Measurements from ENCODE around the gene NPBWR2.

- TF ChIP-seq, protein P1, sequence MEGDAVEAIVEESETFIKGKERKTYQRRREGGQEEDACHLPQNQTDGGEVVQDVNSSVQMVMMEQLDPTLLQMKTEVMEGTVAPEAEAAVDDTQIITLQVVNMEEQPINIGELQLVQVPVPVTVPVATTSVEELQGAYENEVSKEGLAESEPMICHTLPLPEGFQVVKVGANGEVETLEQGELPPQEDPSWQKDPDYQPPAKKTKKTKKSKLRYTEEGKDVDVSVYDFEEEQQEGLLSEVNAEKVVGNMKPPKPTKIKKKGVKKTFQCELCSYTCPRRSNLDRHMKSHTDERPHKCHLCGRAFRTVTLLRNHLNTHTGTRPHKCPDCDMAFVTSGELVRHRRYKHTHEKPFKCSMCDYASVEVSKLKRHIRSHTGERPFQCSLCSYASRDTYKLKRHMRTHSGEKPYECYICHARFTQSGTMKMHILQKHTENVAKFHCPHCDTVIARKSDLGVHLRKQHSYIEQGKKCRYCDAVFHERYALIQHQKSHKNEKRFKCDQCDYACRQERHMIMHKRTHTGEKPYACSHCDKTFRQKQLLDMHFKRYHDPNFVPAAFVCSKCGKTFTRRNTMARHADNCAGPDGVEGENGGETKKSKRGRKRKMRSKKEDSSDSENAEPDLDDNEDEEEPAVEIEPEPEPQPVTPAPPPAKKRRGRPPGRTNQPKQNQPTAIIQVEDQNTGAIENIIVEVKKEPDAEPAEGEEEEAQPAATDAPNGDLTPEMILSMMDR (IDR thresholded peaks at IDR 0.05), result no peak
- TF ChIP-seq POLR2A (IDR thresholded peaks at IDR 0.05) (no peak), EP300 (IDR thresholded peaks at IDR 0.05) (no peak)
These were observed 51.3 kb downstream of the NPBWR2 start for GRCh38 chr20:64055893-64056638.
